Heart left ventricle (tissue), 16 donors: ENCODE results near the gene SUB1. TPM values are rescaled to one million over a fixed set of nuclear protein-coding genes. Genes with fewer than 3 reads are reported as not detected.

ENCODE experiments used
- ATAC-seq, 4 donors: fragments of 200-7000 bp; cut with Tn5 transposase; one replicate each; pipeline ENCODE4 v1.9.1; 2020 to 2022; ENCODE audit warnings: moderate library complexity in 4 of 4, mild to moderate bottlenecking in 3 of 4, moderate number of reproducible peaks in 1 of 4
- DNase-seq, 5 donors: peaks; one replicate each; pipeline ENCODE4 v3.0.0-alpha.2; 2020
- H3K27ac ChIP-seq, 12 donors: fragments of 200-600 bp; sonication (generic) in 4 of 12; one replicate each; pipeline versions ENCODE4 v1.5.0 to v1.8.0; 2016 to 2022; ENCODE audit warnings: mild to moderate bottlenecking in 2 of 12
- H3K27me3 ChIP-seq, 9 donors: fragments of 200-600 bp; sonication (generic) in 2 of 9; one replicate each; pipeline versions ENCODE4 v1.5.1 to v1.8.0; 2016 to 2022; ENCODE audit warnings: mild to moderate bottlenecking in 3 of 9
- H3K36me3 ChIP-seq, 9 donors: fragments of 200-600 bp; sonication (generic) in 2 of 9; one replicate each; pipeline versions ENCODE4 v1.5.0 to v1.8.0; 2018 to 2022; ENCODE audit warnings: mild to moderate bottlenecking in 2 of 9
- H3K4me1 ChIP-seq, 12 donors: fragments of 200-600 bp; sonication (generic) in 4 of 12; one replicate each; pipeline versions ENCODE4 v1.5.0 to v1.8.0; 2016 to 2022; ENCODE audit warnings: mild to moderate bottlenecking in 3 of 12
- H3K4me3 ChIP-seq, 12 donors: fragments of 200-600 bp; sonication (generic) in 4 of 12; one replicate each; pipeline versions ENCODE4 v1.5.0 to v1.8.0; 2017 to 2022; ENCODE audit warnings: mild to moderate bottlenecking in 9 of 12, moderate library complexity in 4 of 12
- H3K9me3 ChIP-seq, 12 donors: fragments of 200-600 bp; sonication (generic) in 4 of 12; one replicate each; pipeline versions ENCODE4 v1.5.0 to v1.8.0; 2016 to 2022; ENCODE audit warnings: mild to moderate bottlenecking in 1 of 12
- CTCF ChIP-seq, 12 donors: fragments of 200-600 bp; sonication (generic) in 4 of 12; IDR thresholded peaks; one replicate each; pipeline versions ENCODE4 v1.5.0 to v1.8.0; 2018 to 2022; ENCODE audit warnings: antibody characterized with exemption in 12 of 12, mild to moderate bottlenecking in 5 of 12
- POLR2A ChIP-seq, 2 donors: fragments of 450-650 bp; IDR thresholded peaks; one replicate each; pipeline ENCODE4 v1.6.1; 2017; ENCODE audit warnings: antibody characterized with exemption in 2 of 2, mild to moderate bottlenecking in 2 of 2, moderate library complexity in 2 of 2
- WGBS, 4 donors: extraction: QIAGEN DNeasy Blood & Tissue Kit in 2 of 4; methylation state at CpG; one replicate each; pipeline versions ENCODE4 v1.1.5 to v1.1.7; 2013 to 2018; 5-methylcytosine and 5-hydroxymethylcytosine counted together
- intact Hi-C, 10 donors: fragments of 100-400 bp; cut with DNase I; formaldehyde crosslinking; loops; one replicate each; pipeline versions ENCODE4 v1.11.1 to v1.14.2; 2022
- polyA plus RNA-seq, 2 donors: library from polyadenylated mRNA; stranded (reverse); fragments of 200-250 nt; gene quantifications; one replicate each; pipeline ENCODE4 v1.2.3, GENCODE V29; 2013
- total RNA-seq, 9 donors: library from RNA; depleted of rRNA in 2 of 9; stranded (reverse); fragments of >200 nt in 2 of 9; fragmentation: NEBNext Ultra II Directional in 3 of 9; extraction: Animal tissue kit (Norgen Biotek cat#: 25700) in 3 of 9; gene quantifications; one replicate each; pipeline versions ENCODE4 v1.1.0 to v1.2.4, GENCODE V29; 2016 to 2023
- donor health status: ischemic (EF 13 %, LVEDD 7.1; RV severe dilation, severe dysfunction).
- donor health status: healthy with polysubstance abuse.
- donor health status: DM: no; HTN: yes; CAD: no.
- donor health status: DM: no; HTN: no; CAD: no.
- donor health status: ischemic (EF 25% LVEDD 6.9; RV normal size, moderate dysfunction).
- donor health status: ischemic (EF 25% LVEDD 5.7; RV mildly dilated, moderate dysfunction).
- donor health status: healthy.
- donor health status: DM: yes; HTN: yes; CAD: no.
- donor health status: ischemic (EF 35%, LVEDD 5.7; RV mildly dilated, moderate dysfunction).
- donor health status: nonischemic (EF 11% LVEDD 7.7; RV severe dilation, severe dysfunction).
- donor health status: DM: yes; HTN: yes; CAD: no.
- donor health status: PGD.
- donor health status: ischemic (EF 29% LVEDD 5.4; RV normal size, mild dysfunction).
- donor health status: nonischemic (EF 23%, LVEDD 6.1; RV moderate dilation, normal function).

The SUB1 gene
- total and polyA plus RNA-seq, 11 donors, result 118 to 244 (median 187) TPM

GRCh38 chr5:32601623-32602295 lies 16.4 kb downstream of the SUB1 start:
- Histone ChIP-seq H3K27ac (no peak overlapping the region), H3K36me3 (peaks cover 0 to 91% (median 84%) of the 10 kb centered on the region in 9 donors), H3K4me1 (peaks cover 0 to 47% (median 28%) of the 10 kb centered on the region in 12 donors), H3K9me3 (no peaks in the 10 kb centered on the region), H3K4me3 (no peak overlapping the region), H3K27me3 (no peaks in the 10 kb centered on the region)
- no peak for DNase-seq
- WGBS, 4 donors, result 88 to 96% (median 91%) methylated on average over 1 of the region's 1 CpG
- intact Hi-C loops, result loop anchor here in 2 of 10 donors (10.0 kb wide), 2 partner anchors 197 to 367 kb away; no protein-coding TSS in a partner anchor
- no peak for ATAC-seq
- TF ChIP-seq CTCF (IDR thresholded peaks at IDR 0.05) (no peak), POLR2A (IDR thresholded peaks at IDR 0.05) (no peak)

- Histone ChIP-seq H3K27me3 (no peaks in the 10 kb centered on the region), H3K9me3 (no peaks in the 10 kb centered on the region), H3K4me1 (peaks cover 0 to 42% (median 18%) of the 10 kb centered on the region in 12 donors), H3K36me3 (peaks cover 0 to 88% (median 76%) of the 10 kb centered on the region in 9 donors), H3K4me3 (no peak overlapping the region), H3K27ac (no peak overlapping the region)
- no peak for DNase-seq
- no peak for TF ChIP-seq CTCF (IDR thresholded peaks at IDR 0.05)
- no peak for TF ChIP-seq POLR2A (IDR thresholded peaks at IDR 0.05)
- ATAC-seq, result no peak
- intact Hi-C loops, result loop anchor here in 2 of 10 donors (10.0 kb wide), 2 partner anchors 198 to 368 kb away; no protein-coding TSS in a partner anchor
- 94 to 96% (median 95%) methylated on average over 2 of the region's 2 CpGs for WGBS, 4 donors
Observed at GRCh38 chr5:32602906-32603305, 17.5 kb downstream of the SUB1 start.

DNA sequence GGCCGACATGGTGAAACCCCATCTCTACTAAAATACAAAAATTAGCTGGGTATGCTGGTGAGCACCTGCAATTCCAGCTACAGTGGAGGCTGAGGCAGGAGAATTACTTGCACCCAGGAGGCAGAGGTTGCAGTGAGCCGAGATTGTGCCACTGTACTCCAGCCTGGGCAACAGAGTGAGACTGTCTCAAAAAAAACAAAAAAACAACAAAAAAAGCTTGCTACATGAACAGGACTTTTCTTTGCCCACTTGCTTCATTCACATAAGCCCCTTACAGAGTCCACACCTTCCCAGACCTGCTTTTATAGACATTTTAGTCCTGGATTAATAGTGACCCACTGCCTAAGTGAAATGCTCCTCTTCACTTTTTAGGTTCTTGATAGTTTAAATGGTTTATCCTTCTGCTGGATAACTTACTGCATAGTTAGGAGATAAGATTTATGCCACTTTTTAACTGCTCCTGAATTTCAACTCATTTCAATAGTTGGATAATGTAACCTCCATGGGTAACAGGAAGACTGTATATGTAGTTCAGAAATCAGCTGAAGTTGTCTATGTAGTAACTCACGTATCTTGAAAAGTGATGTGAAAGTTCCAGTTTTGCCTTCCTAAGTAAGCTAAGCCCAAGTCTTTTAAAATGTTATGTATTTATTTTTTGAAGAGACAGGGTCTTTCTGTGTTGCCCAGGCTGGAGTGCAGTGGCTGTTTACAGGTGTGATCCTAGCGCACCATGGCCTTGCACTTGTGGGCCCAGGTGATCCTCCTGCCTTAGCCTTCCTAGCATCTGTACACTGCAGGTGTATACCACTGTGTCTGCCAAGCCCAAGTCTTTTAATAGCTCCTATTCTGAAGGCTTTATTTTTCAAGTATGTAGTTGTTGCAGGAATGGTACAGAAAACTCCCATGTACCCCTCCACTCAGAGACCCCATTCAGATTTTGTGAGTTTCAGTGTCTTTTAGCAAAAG lies 19.7 kb downstream of the SUB1 start:
- peaks cover 0 to 70% (median 54%) of the 10 kb centered on the region in 9 donors for H3K36me3 ChIP-seq
- no peak for ATAC-seq
- DNase-seq, result no peak

More for the DNA sequence above, 19.7 kb downstream of the SUB1 start:
- WGBS, 4 donors, result 74 to 96% (median 90%) methylated on average over 4 of the region's 4 CpGs
- TF ChIP-seq POLR2A (IDR thresholded peaks at IDR 0.05) (no peak), CTCF (IDR thresholded peaks at IDR 0.05) (no peak)
- intact Hi-C loops, result loop anchor here in 3 of 10 donors (5.0 to 10.0 kb wide), 3 partner anchors 173 to 370 kb away; no protein-coding TSS in a partner anchor
- Histone ChIP-seq H3K4me3 (no peak overlapping the region), H3K27ac (no peak overlapping the region), H3K27me3 (no peaks in the 10 kb centered on the region), H3K4me1 (peaks cover 0 to 36% (median 9%) of the 10 kb centered on the region in 12 donors), H3K9me3 (no peaks in the 10 kb centered on the region)
